Naive B cell (primary cell): ENCODE data around the gene PHF21B. TPM values are rescaled to one million over a fixed set of nuclear protein-coding genes. Genes with fewer than 3 reads are reported as not detected.
"Not testable (repeated sequence)": the region's sequence is repeated elsewhere in the genome, so short reads cannot be mapped to it uniquely, and the experiment has no call there.

Source experiments
- ATAC-seq, 2 donors: fragments of 150-1000 bp; cut with Tn5 transposase; 2 replicates each; pipeline ENCODE4 v1.10.0; 2021; ENCODE audit warnings: low read depth in 2 of 2, mild to moderate bottlenecking in 2 of 2, moderate library complexity in 2 of 2
- DNase-seq: peaks from one replicate; pipeline ENCODE4 v3.0.0; 2022
- H3K27ac Mint-ChIP-seq, 6 donors: one replicate each; pipeline ENCODE4 v1.8.0; 2020 to 2022; ENCODE audit warnings: mild to moderate bottlenecking in 6 of 6, mixed read lengths in 6 of 6, moderate library complexity in 5 of 6, inconsistent platforms in 2 of 6
- H3K27me3 Mint-ChIP-seq, 3 donors: one replicate each; pipeline ENCODE4 v1.8.0; 2021 to 2022; ENCODE audit warnings: mixed read lengths in 3 of 3, mild to moderate bottlenecking in 1 of 3
- H3K36me3 Mint-ChIP-seq, 2 donors: one replicate each; pipeline ENCODE4 v1.8.0; 2020 to 2022; ENCODE audit warnings: mixed read lengths in 2 of 2, inconsistent platforms in 1 of 2, mild to moderate bottlenecking in 1 of 2
- H3K4me1 Mint-ChIP-seq, 3 donors: one replicate each; pipeline ENCODE4 v1.8.0; 2020 to 2022; ENCODE audit warnings: mixed read lengths in 3 of 3, inconsistent platforms in 1 of 3, mild to moderate bottlenecking in 1 of 3, moderate library complexity in 1 of 3
- H3K4me3 Mint-ChIP-seq, 8 donors: one replicate each; pipeline ENCODE4 v1.8.0; 2020 to 2022; ENCODE audit warnings: mild to moderate bottlenecking in 8 of 8, mixed read lengths in 8 of 8, moderate library complexity in 8 of 8, inconsistent platforms in 2 of 8
- H3K9me3 Mint-ChIP-seq, 7 donors: one replicate each; pipeline ENCODE4 v1.8.0; 2020 to 2022; ENCODE audit warnings: mixed read lengths in 7 of 7, mild to moderate bottlenecking in 5 of 7, inconsistent platforms in 2 of 7, moderate library complexity in 1 of 7
- polyA plus RNA-seq, 6 donors: library from polyadenylated mRNA; unstranded; fragments of 300-500 nt; fragmentation: Illumina TruSeq; gene quantifications; one replicate each; pipeline ENCODE4 v1.2.3, GENCODE V29; 2021; ENCODE audit warnings: low read depth in 6 of 6

PHF21B gene
- polyA plus RNA-seq, 6 donors from 2014 or later: not detected

GRCh38 chr22:44859641-44860040, 150.2 kb downstream of the PHF21B start:
- H3K27me3 Mint-ChIP-seq: peaks cover 0 to 12% (median 10%) of the 10 kb centered on the region in 3 donors
- no peaks in the 10 kb centered on the region for H3K4me1 Mint-ChIP-seq
- no peak overlapping the region for H3K4me3 Mint-ChIP-seq

GRCh38 chr22:44858819-44859218, 151.0 kb downstream of the PHF21B start:
- H3K36me3 Mint-ChIP-seq, H3K9me3 Mint-ChIP-seq, DNase-seq, H3K27ac Mint-ChIP-seq, H3K4me1 Mint-ChIP-seq, H3K4me3 Mint-ChIP-seq, ATAC-seq: not testable (repeated sequence)
- peaks cover 0 to 12% (median 9%) of the 10 kb centered on the region in 3 donors for H3K27me3 Mint-ChIP-seq

More at GRCh38 chr22:44859641-44860040, 150.2 kb downstream of the PHF21B start:
- DNase-seq (no peak), ATAC-seq (no peak)
- H3K36me3 Mint-ChIP-seq: no peaks in the 10 kb centered on the region
- peaks cover 0 to 1% (median 0%) of the 10 kb centered on the region in 7 donors for H3K9me3 Mint-ChIP-seq
- H3K27ac Mint-ChIP-seq: no peak overlapping the region

- DNase-seq: no peak
- Mint-ChIP-seq H3K27ac (peak overlapping the region in 2 of 6 donors; percentile 29 to 49), H3K36me3 (no peaks in the 10 kb centered on the region), H3K4me1 (no peaks in the 10 kb centered on the region), H3K27me3 (no peaks in the 10 kb centered on the region), H3K9me3 (no peaks in the 10 kb centered on the region), H3K4me3 (no peak overlapping the region)
- no peak for ATAC-seq
Observed at GRCh38 chr22:44855855-44856254, 153.9 kb downstream of the PHF21B start.

GRCh38 chr22:44854641-44855040, 155.2 kb downstream of the PHF21B start:
- H3K36me3 Mint-ChIP-seq, DNase-seq, H3K9me3 Mint-ChIP-seq, H3K27ac Mint-ChIP-seq, H3K4me1 Mint-ChIP-seq, H3K27me3 Mint-ChIP-seq, H3K4me3 Mint-ChIP-seq, ATAC-seq: not testable (repeated sequence)

- H3K27me3 Mint-ChIP-seq: no peaks in the 10 kb centered on the region
- no peaks in the 10 kb centered on the region for H3K4me1 Mint-ChIP-seq
- DNase-seq (no peak), ATAC-seq (no peak)
- H3K9me3 Mint-ChIP-seq: no peaks in the 10 kb centered on the region
- no peak overlapping the region for H3K4me3 Mint-ChIP-seq
- no peak overlapping the region for H3K27ac Mint-ChIP-seq
- no peaks in the 10 kb centered on the region for H3K36me3 Mint-ChIP-seq
Observed at GRCh38 chr22:44850946-44851345, 158.9 kb downstream of the PHF21B start.

- H3K4me1 Mint-ChIP-seq: no peaks in the 10 kb centered on the region
- peaks cover 0 to 16% (median 14%) of the 10 kb centered on the region in 7 donors for H3K9me3 Mint-ChIP-seq
- DNase-seq: no peak
- H3K4me3 Mint-ChIP-seq: no peak overlapping the region
- no peak for ATAC-seq
- H3K27me3 Mint-ChIP-seq: no peaks in the 10 kb centered on the region
- no peak overlapping the region for H3K27ac Mint-ChIP-seq
- H3K36me3 Mint-ChIP-seq: peaks cover 0 to 10% of the 10 kb centered on the region in 2 donors
Observed at GRCh38 chr22:44848791-44849420, 160.9 kb downstream of the PHF21B start.

GRCh38 chr22:44848296-44848741, 161.5 kb downstream of the PHF21B start:
- Mint-ChIP-seq H3K9me3 (peaks cover 0 to 20% (median 17%) of the 10 kb centered on the region in 7 donors), H3K4me3 (no peak overlapping the region), H3K36me3 (peaks cover 0 to 10% of the 10 kb centered on the region in 2 donors), H3K27ac (no peak overlapping the region), H3K4me1 (no peaks in the 10 kb centered on the region), H3K27me3 (no peaks in the 10 kb centered on the region)
- DNase-seq (no peak), ATAC-seq (no peak)

GRCh38 chr22:44847892-44848291, 161.9 kb downstream of the PHF21B start:
- Mint-ChIP-seq H3K27ac (no peak overlapping the region), H3K36me3 (peaks cover 0 to 10% of the 10 kb centered on the region in 2 donors), H3K27me3 (no peaks in the 10 kb centered on the region), H3K4me3 (no peak overlapping the region), H3K4me1 (no peaks in the 10 kb centered on the region), H3K9me3 (peaks cover 0 to 20% (median 17%) of the 10 kb centered on the region in 7 donors)
- ATAC-seq (no peak), DNase-seq (no peak)

GRCh38 chr22:44847380-44847779, 162.4 kb downstream of the PHF21B start:
- Mint-ChIP-seq H3K36me3 (peaks cover 0 to 10% of the 10 kb centered on the region in 2 donors), H3K27me3 (no peaks in the 10 kb centered on the region), H3K27ac (no peak overlapping the region), H3K4me3 (no peak overlapping the region), H3K4me1 (no peaks in the 10 kb centered on the region), H3K9me3 (peaks cover 0 to 20% (median 17%) of the 10 kb centered on the region in 7 donors)
- DNase-seq (no peak), ATAC-seq (no peak)

GRCh38 chr22:44846726-44847275, 163.0 kb downstream of the PHF21B start:
- Mint-ChIP-seq H3K9me3 (peaks cover 0 to 20% (median 17%) of the 10 kb centered on the region in 7 donors), H3K4me3 (no peak overlapping the region), H3K27ac (no peak overlapping the region), H3K36me3 (peaks cover 0 to 10% of the 10 kb centered on the region in 2 donors), H3K27me3 (no peaks in the 10 kb centered on the region), H3K4me1 (no peaks in the 10 kb centered on the region)
- ATAC-seq: no peak
- no peak for DNase-seq

- DNase-seq (no peak), ATAC-seq (no peak)
- Mint-ChIP-seq H3K9me3 (peaks cover 0 to 20% (median 17%) of the 10 kb centered on the region in 7 donors), H3K36me3 (peaks cover 0 to 10% of the 10 kb centered on the region in 2 donors), H3K4me1 (no peaks in the 10 kb centered on the region), H3K27me3 (peaks cover 0 to 5% (median 0%) of the 10 kb centered on the region in 3 donors), H3K27ac (peak overlapping the region in 1 of 6 donors; percentile 39), H3K4me3 (no peak overlapping the region)
Observed at GRCh38 chr22:44845796-44846720, 163.7 kb downstream of the PHF21B start.

- H3K36me3 Mint-ChIP-seq: peaks cover 0 to 10% of the 10 kb centered on the region in 2 donors
- ATAC-seq (no peak), DNase-seq (no peak)
- no peaks in the 10 kb centered on the region for H3K4me1 Mint-ChIP-seq
- peaks cover 0 to 20% (median 17%) of the 10 kb centered on the region in 7 donors for H3K9me3 Mint-ChIP-seq
- H3K27ac Mint-ChIP-seq: no peak overlapping the region
- H3K27me3 Mint-ChIP-seq: peaks cover 0 to 14% (median 3%) of the 10 kb centered on the region in 3 donors
- H3K4me3 Mint-ChIP-seq: no peak overlapping the region
Observed at GRCh38 chr22:44845191-44845590, 164.6 kb downstream of the PHF21B start.

GRCh38 chr22:44842417-44842816, 167.4 kb downstream of the PHF21B start:
- H3K27ac Mint-ChIP-seq: peak overlapping the region in 1 of 6 donors; percentile 36
- no peak for ATAC-seq

More at GRCh38 chr22:44842417-44842816, 167.4 kb downstream of the PHF21B start:
- peaks cover 0 to 10% of the 10 kb centered on the region in 2 donors for H3K36me3 Mint-ChIP-seq
- peaks cover under 1 to 14% (median 7%) of the 10 kb centered on the region in 3 donors for H3K27me3 Mint-ChIP-seq
- DNase-seq: no peak
- peaks cover 0 to 20% (median 17%) of the 10 kb centered on the region in 7 donors for H3K9me3 Mint-ChIP-seq
- H3K4me3 Mint-ChIP-seq: no peak overlapping the region
- no peaks in the 10 kb centered on the region for H3K4me1 Mint-ChIP-seq
